GM18511 (cell line): Measurements from ENCODE around the gene ERP44.
"Not testable (repeated sequence)": the region's sequence is repeated elsewhere in the genome, so short reads cannot be mapped to it uniquely, and the experiment has no call there.

Source experiments
- ATAC-seq: cut with Tn5 transposase; IDR thresholded peaks from one replicate; pipeline ENCODE4 v1.9.1; 2021; ENCODE audit warnings: mild to moderate bottlenecking, moderate library complexity; ENCODE audit not compliant: unreplicated experiment

ERP44 gene

DNA sequence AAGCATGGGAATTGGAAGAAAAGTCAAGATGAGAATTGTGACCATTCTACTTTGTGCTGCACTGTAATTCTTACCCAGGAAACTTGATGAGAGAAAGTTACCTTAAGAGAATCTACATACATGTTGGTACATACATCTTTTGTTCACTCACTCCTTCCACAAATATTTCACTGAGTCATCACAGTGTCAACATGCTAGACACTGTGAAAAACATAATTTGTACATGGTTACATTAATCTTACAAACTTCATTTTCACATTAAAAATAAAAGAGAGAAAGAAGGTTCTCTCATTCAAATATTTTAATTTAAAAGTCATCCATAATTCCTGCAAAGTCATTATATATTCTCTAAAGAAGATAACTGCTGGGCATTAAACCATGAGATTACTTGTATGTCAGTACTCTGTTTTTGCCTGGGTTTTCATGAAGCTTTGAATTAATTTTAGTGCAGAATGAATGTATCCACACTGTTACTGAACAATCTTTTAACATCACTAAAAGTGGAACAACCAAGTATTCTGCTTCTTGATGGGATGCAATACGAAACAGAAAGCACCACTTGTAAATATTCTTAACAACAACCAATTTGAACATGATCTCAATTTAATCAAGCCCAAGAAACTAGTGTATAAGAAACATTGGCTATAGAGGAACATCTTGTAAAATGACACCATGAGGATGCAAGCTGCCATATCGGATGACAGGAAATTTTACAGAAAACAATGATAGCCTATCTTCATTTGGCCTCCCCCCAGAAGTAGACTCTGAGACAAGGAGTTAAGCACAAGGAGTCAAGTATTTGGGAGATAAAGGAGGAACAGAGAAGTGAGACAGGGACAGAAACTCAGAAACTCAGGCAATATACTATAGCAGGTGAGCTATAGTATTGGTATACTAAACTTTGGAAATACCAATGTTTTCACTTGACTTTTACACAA is 28.4 kb downstream of the ERP44 start:
- no peak for ATAC-seq

GRCh38 chr9:100069068-100069467 is 29.7 kb downstream of the ERP44 start:
- ATAC-seq: not testable (repeated sequence)

GRCh38 chr9:100067990-100068389 is 30.8 kb downstream of the ERP44 start:
- ATAC-seq: not testable (repeated sequence)

DNA sequence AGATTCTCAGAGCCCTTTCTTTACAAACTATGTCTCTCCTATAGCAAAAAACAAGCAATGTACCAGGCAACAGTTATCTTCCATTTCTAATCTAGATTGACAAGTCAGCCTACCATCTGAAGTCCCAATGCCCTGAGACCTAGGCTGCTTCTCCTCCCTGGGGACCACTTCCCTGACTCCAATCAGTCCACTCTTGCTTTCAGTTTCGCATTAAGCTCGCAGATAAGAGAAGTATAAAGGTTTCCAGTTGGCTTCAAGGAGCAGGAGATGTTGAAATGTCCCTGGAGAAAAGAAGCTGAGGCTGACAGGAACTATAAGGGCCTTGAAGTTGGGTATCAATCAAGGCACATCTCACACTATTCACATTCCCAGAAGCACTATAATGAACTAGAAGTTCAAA is 32.3 kb downstream of the ERP44 start:
- peak; percentile 65 for ATAC-seq

- ATAC-seq: no peak
Measured at GRCh38 chr9:100064872-100065581, 33.8 kb downstream of the ERP44 start.

DNA sequence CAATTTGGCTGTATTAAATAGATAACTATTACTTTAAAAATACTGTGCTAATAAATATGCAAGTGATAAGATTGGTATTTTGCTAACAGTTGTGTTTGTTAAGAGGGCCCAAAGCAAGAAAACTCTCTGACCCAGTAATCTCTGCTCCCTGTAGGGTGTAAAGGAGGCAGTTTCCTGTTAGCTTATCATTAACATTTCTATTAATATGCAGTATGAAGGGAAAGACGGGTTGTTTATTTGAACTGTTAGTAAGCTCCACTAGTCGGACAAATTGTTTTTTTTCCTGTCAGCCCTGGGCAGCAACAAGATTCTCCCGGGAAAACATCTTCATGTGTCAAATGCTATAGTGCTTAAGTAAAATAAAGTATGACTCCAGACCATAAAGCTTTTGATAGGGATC is 35.6 kb downstream of the ERP44 start:
- no peak for ATAC-seq

GRCh38 chr9:100062683-100063082 is 36.1 kb downstream of the ERP44 start:
- ATAC-seq: not testable (repeated sequence)

DNA sequence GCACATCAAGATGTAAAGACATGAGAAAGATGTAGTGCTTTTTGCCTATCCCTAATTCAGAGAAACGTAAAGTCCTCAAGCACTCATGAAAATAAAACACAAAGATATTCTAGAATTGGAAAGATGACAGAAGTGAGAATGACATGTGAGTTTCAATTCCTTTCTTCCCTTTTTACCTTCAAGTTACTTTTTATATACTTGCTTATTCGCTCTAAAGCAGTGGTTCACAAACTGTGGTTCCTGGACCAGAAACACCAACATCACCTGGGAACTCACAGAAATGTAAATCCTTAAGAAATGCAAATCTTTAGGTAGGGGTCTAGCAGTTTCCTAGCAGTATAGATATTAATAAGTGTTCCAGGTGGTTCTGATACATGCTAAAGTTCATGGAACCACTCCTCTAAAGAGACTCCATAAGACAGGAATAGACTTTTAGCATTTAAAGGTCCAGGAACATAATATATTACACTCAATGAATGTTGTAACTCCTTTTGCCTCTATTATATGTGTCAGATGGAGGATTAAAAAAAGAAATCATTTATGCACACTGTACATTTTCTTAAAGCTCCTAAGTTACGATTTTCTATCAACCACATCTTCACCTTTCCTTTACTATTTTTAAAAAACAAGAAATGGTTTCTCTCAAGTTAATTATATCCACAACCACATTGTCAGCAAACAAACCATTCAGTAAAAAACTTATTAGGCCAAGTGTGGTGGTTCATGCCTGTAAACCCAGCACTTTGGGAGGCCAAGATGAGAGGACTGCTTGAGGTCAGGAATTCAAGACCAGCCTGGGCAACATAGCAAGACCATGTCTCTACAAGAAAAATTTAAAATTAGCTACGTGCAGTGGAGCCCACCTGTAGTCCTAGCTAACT is 39.9 kb downstream of the ERP44 start:
- ATAC-seq: peak; percentile 87

- no peak for ATAC-seq
Measured at GRCh38 chr9:100057624-100058023, 41.2 kb downstream of the ERP44 start.

DNA sequence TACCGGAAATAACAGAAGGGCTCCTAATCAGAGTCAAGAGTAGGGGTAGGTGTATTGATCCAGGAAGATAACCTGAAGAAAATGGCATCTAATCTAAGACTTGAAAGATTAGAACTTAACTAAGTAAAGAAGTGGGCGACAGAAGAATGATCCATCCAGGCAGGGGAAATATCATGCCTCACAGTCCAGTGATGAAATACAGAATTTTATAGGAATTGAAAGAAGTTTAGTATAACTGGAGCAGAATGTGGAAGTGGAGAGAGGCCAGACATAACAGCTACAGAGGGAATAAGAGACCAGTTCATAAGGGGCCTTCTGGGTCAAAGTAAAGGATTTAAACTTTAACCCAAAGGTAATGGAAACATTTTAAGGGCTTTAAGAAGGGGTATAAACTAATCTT is 42.2 kb downstream of the ERP44 start:
- ATAC-seq: no peak

GRCh38 chr9:100052375-100052774 is 46.4 kb downstream of the ERP44 start:
- ATAC-seq: no peak

DNA sequence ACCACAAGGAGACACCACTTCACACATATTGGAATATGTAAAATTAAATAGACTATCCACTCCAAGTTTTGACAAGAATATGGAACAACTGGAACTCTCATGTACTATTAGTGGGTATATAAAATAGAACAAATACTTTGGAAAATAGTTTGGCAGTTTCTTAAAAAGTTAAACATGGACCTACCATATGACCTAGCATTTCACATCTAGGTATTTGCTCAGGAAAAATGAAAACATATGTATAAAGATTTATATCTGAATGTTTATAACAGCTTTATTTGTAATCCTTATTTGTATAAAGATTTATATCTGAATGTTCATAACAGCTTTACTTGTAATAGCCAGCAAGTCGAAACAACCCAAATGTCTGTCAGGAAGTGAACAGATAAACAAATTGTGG is 49.2 kb downstream of the ERP44 start:
- ATAC-seq: no peak

GRCh38 chr9:100038472-100038871 is 60.3 kb downstream of the ERP44 start:
- ATAC-seq: no peak

DNA sequence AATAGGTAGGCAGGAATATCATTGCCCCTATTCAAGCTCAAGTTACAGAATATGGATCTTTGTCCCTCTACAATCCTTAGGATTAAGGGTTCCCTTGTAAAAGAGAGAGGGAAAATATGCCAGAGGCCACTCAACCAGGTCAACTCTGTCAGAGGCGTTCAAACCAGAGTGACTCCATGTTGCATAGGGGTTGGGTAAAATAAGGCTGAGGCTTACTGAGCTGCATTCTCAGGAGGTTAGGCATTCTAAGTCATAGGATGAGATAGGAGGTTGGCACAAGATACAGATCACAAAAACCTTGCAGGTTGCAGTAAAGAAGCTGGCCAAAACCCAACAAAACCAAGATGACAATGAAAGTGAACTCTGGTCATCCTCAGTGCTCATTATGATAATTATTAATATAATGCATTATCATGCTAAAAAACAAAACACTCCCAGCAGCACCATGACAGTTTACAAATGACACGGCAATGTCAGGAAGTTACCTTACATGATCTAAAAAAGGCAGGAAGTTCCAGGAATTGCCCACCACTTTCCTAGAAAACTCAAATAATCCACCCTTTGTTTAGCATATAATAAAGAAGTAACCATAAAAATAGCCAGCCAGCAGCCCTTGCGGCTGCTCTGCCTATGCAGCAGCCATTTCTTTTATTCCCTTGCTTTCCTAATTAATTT is 64.8 kb downstream of the ERP44 start:
- ATAC-seq: no peak

DNA sequence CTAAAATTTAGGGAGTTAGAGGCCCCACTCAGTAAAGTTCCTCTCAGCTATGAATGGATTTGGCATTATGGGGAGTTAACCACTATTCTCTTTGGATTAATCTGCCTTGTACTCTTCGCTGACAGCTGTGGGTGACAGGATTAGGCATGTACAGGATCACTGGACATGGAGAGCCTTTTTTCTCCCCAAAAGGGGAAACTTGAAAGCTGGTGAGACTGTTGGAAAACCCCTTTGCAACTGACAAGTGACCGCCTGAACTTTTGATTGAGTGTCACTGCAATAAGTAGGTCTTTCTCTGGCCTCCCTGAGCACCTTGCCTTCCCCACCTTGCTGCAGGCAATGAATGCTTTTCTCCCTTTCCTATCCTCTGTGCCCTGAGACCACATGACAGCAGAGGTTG is 68.3 kb downstream of the ERP44 start:
- ATAC-seq: no peak

GRCh38 chr9:100029251-100029650 is 69.5 kb downstream of the ERP44 start:
- no peak for ATAC-seq

GRCh38 chr9:100028201-100028784 is 70.5 kb downstream of the ERP44 start:
- peak; percentile 90 for ATAC-seq

GRCh38 chr9:100027543-100027942 is 71.3 kb downstream of the ERP44 start:
- ATAC-seq: no peak

DNA sequence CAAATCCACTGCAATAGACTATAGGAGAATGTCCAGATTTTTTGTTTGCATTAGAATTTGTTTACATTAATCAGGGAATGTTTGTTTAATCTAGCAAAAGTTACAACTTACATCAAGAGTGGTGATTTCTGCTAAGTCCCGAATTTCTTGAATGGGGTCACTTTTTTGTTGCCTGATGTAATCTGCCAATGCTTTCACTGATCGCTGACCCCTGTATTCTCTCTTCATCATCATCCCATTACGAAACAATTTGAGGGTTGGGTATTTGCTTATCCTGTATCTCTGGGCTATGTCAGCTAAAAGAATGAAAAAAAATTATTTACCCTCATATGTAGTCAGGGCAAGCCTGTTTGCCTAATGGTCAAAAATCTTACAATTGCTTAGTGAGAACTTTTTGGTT is 76.9 kb downstream of the ERP44 start:
- ATAC-seq: no peak

GRCh38 chr9:100020121-100020795 is 78.5 kb downstream of the ERP44 start:
- ATAC-seq: no peak
